ENCODE measurements around the gene PKP3.
"Not testable (repeated sequence)": the region's sequence is repeated elsewhere in the genome, so short reads cannot be mapped to it uniquely, and the experiment has no call there.

Gene PKP3, protein sequence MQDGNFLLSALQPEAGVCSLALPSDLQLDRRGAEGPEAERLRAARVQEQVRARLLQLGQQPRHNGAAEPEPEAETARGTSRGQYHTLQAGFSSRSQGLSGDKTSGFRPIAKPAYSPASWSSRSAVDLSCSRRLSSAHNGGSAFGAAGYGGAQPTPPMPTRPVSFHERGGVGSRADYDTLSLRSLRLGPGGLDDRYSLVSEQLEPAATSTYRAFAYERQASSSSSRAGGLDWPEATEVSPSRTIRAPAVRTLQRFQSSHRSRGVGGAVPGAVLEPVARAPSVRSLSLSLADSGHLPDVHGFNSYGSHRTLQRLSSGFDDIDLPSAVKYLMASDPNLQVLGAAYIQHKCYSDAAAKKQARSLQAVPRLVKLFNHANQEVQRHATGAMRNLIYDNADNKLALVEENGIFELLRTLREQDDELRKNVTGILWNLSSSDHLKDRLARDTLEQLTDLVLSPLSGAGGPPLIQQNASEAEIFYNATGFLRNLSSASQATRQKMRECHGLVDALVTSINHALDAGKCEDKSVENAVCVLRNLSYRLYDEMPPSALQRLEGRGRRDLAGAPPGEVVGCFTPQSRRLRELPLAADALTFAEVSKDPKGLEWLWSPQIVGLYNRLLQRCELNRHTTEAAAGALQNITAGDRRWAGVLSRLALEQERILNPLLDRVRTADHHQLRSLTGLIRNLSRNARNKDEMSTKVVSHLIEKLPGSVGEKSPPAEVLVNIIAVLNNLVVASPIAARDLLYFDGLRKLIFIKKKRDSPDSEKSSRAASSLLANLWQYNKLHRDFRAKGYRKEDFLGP

DNA sequence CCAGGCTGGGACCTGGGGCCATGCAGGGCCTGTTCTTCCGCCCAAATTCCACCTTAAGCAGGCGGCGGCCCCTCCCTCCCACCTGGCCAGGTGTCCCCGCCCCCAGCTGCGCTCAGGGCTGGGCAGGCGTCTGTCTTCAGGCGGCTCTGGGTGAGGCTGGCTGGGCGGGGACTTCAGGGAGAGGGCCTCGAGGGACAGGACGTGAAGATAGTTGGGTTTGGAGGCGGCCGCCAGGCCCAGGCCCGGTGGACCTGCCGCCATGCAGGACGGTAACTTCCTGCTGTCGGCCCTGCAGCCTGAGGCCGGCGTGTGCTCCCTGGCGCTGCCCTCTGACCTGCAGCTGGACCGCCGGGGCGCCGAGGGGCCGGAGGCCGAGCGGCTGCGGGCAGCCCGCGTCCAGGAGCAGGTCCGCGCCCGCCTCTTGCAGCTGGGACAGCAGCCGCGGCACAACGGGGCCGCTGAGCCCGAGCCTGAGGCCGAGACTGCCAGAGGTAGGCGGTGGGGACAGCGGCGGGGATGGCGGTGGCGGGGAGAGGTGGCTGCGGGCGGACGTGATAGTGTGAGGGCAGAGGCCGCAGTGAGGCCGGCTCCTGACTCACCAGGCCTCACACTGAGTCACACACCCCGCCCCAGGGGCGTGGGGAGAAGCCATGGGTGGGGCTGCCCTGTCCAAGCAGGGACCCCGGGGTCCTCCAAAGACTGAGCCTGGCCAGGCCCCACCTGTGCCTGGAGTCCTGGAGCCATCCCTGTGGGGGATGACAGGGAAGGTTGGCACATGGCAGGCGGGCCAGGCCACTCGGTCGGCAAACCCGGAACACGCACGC is at the start of gene PKP3:
Gene PKP3 (plus strand): TSS at position 176 of the 824 bp plus-strand sequence. CDS start 84 bp downstream, at position 260.
- DNase-seq (ENCODE audit: low spot score): peak; percentile 88

DNA sequence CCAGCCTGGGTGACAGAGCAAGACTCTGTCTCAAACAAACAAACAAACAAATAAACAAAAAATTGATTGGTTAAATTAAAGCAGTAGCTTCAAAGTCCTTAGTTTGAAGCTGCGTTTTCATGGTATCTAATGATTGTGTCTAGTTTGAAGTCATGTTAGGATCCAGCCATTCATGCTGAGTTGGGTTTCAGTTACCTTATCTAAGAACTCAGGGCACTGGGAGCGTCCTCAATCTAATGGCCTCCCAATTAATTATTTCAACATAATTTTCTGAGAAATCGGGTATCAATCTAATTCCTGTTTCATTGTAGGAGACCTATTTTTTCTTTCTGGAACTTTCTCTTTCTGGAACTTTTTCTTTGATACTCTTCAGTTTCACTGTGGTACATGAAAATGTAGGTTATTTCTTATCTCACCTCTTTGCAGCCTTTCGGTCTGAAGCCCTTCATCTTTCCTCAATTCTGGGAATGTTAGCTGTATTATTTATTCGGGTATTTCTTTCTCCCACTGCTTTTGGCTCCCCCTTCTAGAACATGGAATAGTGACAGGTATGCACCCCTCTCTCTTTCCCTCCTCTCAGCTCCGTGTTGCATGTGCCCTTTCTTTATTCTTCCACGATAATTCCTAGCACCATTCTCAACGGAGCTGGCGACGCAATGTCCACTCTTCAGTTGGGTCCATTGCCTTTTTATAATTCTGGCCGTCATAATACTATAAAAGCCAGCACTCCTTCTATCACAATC is 49.0 kb upstream of the PKP3 start:
- DNase-seq (ENCODE audit: low spot score): no peak

DNA sequence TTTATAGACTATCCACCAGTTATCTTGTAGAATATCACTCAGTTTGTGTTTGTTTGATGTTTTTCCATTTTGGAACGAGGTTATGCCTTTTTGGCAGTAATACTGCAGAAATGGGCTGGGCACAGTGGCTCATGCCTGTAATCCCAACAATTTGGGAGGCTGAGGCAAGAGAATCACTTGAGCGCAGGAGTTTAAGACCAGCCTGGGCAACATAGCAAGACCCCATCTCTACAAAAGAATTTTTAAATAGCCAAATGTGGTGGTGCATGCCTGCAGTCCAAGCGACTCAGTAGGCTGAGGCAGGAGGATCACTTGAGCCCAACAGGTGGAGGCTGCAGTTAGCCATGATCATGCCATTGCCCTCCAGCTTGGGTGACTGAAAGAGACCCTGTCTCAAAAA is 47.5 kb upstream of the PKP3 start:
- DNase-seq (ENCODE audit: low spot score): no peak

DNA sequence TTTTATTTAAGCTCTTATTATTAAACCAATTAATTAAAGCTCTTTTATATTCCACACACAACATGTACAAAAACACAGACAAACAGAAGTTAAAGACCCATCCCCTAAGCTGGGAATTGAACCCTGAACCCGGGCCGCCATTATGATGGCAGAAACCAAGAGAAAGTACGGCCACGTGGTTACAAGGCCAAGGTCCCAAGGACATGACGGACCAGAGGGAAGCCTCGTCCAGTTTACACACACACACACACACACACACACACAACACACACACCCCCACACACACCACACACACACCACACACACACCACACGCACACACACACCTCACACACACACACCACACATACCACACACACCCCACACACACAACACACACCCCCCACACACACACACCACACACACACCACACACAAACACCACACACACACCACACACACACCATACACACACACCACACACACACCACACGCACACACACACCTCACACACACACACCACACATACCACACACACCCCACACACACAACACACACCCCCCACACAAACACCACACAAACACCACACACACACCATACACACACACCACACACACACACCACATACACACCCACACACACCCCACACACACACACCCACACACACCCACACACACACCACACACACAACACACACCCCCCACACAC is 44.6 kb upstream of the PKP3 start:
- not testable (repeated sequence) for DNase-seq (ENCODE audit: low spot score)

DNA sequence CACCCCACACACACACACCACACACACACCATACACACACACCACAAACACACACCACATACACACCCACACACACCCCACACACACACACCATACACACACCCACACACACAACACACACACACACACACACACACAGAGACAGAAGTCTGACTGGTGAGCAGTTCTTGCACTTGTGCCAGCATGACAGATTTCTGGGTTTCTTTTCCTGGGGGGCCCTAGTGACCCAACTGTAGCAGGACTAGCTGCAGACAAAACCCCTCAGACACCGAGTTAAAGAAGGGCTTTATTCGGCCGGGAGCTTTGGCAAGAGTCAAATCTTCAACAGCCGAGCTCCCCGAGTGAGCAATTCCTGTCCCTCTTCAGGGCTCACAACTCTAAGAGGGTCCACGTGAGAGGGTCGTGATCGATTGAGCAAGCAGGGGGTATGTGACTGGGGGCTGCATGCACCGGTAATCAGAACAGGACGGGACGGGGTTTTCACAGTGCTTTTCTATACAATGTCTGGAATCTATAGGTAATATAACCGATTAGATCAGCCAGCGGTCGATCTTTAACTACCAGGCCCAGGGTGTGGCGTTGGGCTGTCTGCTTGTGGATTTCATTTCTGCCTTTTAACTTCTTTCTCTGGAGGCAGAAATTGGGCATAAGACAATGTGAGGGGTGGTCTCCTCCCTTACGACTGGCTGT is 43.8 kb upstream of the PKP3 start:
- not testable (repeated sequence) for DNase-seq (ENCODE audit: low spot score)

DNA sequence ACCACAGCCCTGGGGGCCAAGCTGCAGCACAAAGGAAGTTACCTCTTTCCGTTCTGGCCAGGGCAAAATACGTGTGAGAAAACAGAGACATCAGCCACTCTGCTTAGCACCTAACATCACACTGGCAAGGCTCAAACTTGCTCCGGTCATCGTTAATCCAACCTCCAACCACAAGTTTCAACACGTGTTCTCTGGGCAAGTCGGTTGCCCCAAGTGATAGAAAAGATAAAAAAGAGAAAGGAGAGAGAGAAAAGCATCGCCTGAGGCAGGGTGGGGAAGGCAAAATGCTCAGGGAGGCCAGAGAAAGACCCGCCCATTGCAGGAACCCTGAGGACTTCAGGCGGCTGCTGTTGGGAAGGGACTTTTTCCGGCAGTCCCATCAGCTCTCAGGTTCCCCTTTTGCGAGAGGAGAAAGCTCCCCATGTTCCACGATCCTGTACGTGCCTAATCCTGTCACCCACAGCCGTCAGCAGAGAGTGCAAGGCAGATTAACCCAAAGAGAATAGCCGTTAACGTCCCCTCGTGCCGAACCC is 43.2 kb upstream of the PKP3 start:
- DNase-seq (ENCODE audit: low spot score): no peak

DNA sequence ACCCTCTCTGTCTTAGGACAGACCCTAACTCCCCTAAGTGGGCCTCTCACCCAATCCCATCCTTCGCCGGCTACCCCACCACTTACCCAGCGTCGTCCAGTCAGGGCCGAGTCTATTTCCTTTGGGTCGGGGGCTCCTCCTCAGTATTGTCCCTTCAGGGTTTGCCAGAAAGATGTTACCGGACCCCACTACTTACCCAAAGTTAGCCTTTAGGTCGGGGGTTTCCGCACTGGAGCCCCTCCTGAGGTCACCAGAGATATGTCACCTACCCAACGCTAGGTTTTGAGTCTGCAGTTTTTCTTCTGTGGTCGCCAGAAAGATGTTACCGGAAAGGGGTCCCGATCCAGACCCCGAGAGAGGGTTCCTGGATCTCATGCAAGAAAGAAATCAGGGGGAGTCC is 42.6 kb upstream of the PKP3 start:
- no peak for DNase-seq (ENCODE audit: low spot score)

DNA sequence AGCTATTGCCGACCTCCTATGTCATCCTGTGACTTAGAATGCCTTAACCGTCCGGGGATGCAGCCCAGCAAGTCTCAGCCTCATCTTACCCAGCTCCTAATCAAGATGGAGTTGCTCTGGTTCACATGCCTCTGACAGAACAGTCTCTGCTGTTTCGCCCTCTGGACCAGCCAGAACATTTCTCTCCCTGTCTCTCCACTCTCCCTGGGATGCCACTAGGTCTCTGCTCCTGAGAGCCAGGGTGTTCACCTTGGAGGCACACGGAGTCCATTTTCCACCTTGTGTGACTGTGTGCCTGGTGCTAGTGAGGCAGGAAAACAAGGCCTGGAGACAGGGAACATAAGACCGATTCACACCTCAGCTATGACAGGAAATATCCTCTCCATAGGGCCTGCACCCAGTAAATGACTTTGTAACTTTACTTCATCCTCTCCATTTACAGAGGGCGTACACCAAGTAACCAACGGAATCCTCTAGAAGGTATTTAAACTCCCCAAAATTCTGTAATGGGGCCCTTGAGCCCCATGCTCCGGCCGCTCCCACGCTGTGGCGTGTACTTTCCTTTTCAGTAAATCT is 41.5 kb upstream of the PKP3 start:
- no peak for DNase-seq (ENCODE audit: low spot score)

DNA sequence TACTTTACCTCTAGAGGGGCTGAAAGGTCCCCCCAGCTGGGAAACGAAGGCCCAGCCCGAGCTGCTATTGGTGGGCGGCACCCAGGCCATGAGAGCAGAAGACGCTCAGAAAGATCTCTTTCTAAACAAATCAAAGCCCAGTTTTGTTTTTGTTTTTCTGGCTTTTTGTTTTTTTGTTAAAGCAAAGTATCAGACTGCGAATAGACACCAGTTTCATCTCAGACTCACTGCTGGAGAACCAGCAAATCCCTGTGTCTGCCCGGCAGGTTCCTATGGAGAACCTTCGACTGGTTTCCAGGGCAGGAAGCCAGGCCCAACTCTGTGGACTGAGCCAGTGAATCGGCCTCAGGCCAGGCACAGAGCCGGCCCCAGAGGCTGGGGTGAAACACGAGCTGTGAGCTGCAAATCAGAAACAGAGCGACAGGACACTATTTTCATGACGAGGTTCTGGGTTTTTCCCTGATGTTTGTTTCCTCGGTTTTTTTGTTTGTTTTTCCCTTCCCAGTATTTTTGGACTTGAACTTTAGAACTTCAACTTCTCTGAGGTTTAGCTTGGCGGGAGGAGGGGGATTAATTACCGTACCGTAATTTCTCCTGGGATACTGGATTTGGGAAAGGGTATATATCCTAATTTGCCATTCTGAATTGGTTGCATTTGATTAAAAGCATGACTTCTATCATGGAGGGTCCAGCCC is 40.7 kb upstream of the PKP3 start:
- DNase-seq (ENCODE audit: low spot score): no peak

DNA sequence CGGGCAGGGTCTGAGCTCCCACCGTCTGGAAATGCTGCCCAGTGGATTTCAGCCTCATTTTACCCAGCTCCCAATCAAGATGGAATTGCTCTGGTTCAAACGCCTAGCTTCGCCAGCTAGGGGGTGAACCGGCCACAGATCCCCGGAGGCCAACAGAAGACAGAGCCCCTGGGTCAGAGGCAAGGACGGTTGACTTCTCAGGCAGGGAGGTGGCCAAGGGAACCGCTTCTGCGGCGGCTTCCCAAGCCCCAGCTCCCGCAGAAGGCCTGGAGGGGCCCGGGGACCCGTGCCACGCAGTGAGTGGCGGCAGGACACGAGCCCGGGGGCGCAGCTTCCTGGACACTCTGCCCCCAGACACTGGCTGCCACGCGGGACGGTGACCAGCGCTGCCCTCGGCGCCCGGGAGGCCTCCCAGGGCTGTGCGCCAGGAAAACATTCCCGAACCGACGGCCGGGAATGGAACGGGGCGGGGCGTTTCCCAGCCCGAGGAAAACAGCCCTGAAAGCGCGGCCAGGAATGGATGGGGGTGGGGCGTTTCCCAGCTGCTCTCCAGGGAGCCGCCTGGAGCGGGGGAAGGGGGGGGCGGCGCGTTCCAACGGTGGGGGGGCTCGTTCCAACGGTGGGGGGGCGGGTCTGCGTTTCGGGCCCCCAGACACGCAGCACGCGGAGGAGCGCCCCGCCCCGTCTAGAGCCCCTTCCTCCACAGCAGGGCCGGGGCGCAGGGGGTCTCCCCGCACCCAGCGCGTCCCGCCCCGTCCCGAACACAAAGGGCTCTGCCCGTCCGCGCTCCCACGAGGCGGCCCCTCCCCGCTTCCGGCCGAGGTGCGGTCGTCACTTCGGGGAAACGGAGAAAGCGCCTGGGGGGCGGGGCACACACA is 38.2 kb upstream of the PKP3 start:
- DNase-seq (ENCODE audit: low spot score): peak; percentile 87

DNA sequence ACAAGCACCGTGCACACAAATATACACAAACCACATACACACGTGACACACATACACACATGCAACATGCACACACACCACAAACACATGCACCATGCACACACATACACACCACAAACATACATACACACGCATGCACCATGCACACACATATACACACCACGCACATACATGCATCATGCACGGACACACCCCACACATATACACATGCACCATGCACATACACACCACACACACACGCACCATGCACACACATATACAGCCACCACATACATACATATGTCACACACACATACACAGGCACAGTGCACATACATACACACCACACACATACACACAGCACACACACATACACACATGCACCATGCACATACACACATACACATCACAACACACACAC is 37.4 kb upstream of the PKP3 start:
- no peak for DNase-seq (ENCODE audit: low spot score)

DNA sequence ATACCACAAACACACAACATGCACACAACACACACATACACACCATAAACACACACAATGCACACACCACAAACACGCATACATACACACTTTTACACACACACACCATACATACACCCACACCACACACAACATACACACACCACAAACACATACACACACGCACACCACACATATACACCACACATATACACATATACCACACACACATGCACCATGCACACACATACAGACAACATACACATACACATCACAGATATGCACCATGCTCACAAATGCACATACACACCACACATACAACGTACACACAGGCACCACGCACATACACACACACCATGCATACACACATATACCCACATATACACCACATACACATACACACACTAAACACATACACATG is 36.4 kb upstream of the PKP3 start:
- no peak for DNase-seq (ENCODE audit: low spot score)

DNA sequence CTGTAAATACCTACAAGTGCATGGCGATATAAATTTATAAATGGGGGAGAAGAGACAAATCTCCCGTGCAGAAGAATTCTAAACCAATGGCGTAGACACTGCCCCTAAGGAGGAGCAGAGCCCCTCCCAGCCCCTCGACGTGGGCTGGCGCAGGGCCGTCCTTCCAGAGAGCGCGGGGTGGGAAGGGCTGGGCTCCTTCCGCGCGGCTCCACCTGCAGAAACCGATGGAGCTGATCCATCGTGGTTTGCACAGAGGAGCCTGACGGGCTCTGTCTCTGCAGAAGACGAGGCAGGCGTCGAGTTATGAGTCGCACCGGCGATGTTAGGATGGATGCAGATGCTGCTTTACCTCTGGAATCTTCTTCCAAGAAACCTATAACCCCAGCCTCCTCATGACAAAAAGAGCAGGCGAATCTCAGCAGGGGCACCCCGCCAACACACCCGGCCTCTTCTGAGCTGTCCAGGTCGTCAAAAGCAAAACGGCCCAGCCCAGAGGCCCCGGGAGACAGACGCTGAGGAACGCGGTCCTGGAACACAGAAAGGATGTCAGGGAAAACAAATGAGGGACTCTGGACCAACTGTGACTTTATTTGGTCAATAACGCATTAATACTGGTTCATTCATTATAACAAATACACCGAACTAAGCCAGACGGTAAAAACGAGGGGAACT is 35.7 kb upstream of the PKP3 start:
- DNase-seq (ENCODE audit: low spot score): no peak

DNA sequence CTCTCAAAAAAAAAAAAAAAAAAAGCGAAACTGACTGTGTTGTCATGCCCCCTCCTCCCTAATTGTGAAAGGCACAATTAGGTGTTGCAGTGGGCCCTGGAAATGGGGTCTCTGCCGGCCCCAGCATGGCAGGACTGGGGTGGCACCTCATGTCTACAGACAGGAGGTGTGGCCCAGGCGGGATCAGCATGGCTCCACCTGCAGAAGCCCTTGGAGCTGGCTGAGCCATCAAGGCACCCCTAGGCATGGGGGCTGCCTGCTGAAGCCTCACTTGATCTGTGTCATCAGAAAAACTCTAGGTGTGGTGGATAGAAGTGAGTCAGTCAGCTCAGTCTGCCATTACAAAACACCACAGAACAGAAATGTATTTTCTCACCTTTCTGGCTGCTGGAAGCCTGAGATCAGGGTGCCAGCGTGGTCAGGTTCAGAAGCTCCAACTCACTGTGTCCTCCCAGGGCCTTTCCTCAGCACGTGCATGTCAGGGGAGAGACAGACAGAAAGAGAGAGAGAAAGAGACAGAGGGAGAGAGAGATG is 34.8 kb upstream of the PKP3 start:
- DNase-seq (ENCODE audit: low spot score): no peak

DNA sequence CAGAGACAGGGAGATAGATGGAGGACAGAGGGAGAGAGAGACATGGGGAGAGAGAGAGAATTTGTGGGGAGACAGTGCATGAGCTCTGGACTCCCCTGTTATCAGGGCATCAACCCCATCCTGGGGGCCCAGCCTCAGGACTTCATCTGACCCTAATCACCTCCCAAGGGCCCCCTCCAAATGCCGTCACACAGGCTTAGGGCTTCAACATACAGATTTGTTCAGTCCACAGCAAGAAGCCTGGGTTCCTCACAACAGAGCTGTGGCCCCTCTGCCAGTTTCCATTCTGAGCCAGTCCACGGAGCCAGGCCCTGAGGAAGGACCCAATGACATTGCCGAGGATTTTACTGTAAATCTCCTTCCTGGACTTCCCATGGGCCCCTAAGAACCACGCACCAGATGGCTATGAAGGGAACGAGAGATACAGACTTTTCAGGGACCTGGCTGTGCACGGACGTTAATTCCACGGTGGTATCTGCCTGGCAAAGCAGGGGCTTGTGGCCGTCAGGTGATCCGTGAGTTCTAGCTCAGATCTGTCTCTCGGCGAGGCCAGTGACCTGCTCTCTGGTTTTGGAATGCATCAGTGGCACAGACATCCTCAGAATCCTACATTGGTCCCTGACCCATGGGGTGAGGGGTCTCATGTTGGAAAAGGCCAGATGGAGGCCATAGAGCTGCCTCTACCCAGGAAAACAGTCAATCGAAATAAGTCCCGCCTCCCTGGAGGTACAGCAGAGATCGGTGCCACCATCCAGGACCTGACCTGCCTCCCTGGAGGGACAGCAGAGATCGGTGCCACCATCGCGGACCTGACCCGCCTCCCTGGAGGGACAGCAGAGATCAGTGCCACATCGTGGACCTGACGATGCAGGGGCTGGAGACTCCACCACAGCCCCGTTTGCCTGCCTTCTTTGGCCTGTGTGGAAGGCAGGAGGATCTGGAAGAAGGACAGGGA is 33.4 kb upstream of the PKP3 start:
- no peak for DNase-seq (ENCODE audit: low spot score)
